Measurements from ENCODE around the gene BICC1. TPM values are rescaled to one million over a fixed set of nuclear protein-coding genes. Genes with fewer than 3 reads are reported as not detected.

Gene BICC1
- total RNA-seq, 1 donor from 2014 or later, result 41.0 TPM

GRCh38 chr10:58648131-58648530 is 135.5 kb downstream of the BICC1 start:
- TF ChIP-seq CTCF (IDR thresholded peaks at IDR 0.05), result no peak
- DNase-seq (ENCODE audit: extremely low spot score, unreplicated experiment), result no peak
- H3K4me3 Mint-ChIP-seq (ENCODE audit: unreplicated experiment), result no peak overlapping the region
- H3K9me3 Mint-ChIP-seq (ENCODE audit: unreplicated experiment), result no peaks in the 10 kb centered on the region
- peak overlapping the region; percentile 74 for H3K27ac Mint-ChIP-seq (ENCODE audit: unreplicated experiment)
- peaks cover 81% of the 10 kb centered on the region for H3K4me1 Mint-ChIP-seq (ENCODE audit: unreplicated experiment)
- H3K27me3 Mint-ChIP-seq (ENCODE audit: unreplicated experiment), result no peaks in the 10 kb centered on the region
- H3K36me3 Mint-ChIP-seq (ENCODE audit: unreplicated experiment), result peaks cover 3% of the 10 kb centered on the region

GRCh38 chr10:58651040-58651439 is 138.4 kb downstream of the BICC1 start:
- no peak for TF ChIP-seq CTCF (IDR thresholded peaks at IDR 0.05)
- H3K9me3 Mint-ChIP-seq (ENCODE audit: unreplicated experiment), result no peaks in the 10 kb centered on the region

GRCh38 chr10:58651742-58652141 is 139.1 kb downstream of the BICC1 start:
- Mint-ChIP-seq H3K27me3 (ENCODE audit: unreplicated experiment) (no peaks in the 10 kb centered on the region), H3K4me3 (ENCODE audit: unreplicated experiment) (no peak overlapping the region), H3K9me3 (ENCODE audit: unreplicated experiment) (no peaks in the 10 kb centered on the region), H3K27ac (ENCODE audit: unreplicated experiment) (peak overlapping the region; percentile 93), H3K36me3 (ENCODE audit: unreplicated experiment) (peaks cover 4% of the 10 kb centered on the region), H3K4me1 (ENCODE audit: unreplicated experiment) (peaks cover 56% of the 10 kb centered on the region)
- DNase-seq (ENCODE audit: extremely low spot score, unreplicated experiment), result no peak
- no peak for TF ChIP-seq CTCF (IDR thresholded peaks at IDR 0.05)

More at GRCh38 chr10:58651040-58651439, 138.4 kb downstream of the BICC1 start:
- Mint-ChIP-seq H3K36me3 (ENCODE audit: unreplicated experiment) (peaks cover 3% of the 10 kb centered on the region), H3K27me3 (ENCODE audit: unreplicated experiment) (no peaks in the 10 kb centered on the region), H3K4me3 (ENCODE audit: unreplicated experiment) (peak overlapping the region; percentile 40), H3K4me1 (ENCODE audit: unreplicated experiment) (peaks cover 62% of the 10 kb centered on the region), H3K27ac (ENCODE audit: unreplicated experiment) (peak overlapping the region; percentile 93)
- DNase-seq (ENCODE audit: extremely low spot score, unreplicated experiment), result no peak

GRCh38 chr10:58653139-58653538 is 140.5 kb downstream of the BICC1 start:
- Mint-ChIP-seq H3K4me1 (ENCODE audit: unreplicated experiment) (peaks cover 43% of the 10 kb centered on the region), H3K27me3 (ENCODE audit: unreplicated experiment) (no peaks in the 10 kb centered on the region)
- no peak for DNase-seq (ENCODE audit: extremely low spot score, unreplicated experiment)

More at GRCh38 chr10:58653139-58653538, 140.5 kb downstream of the BICC1 start:
- TF ChIP-seq CTCF (IDR thresholded peaks at IDR 0.05), result no peak
- Mint-ChIP-seq H3K27ac (ENCODE audit: unreplicated experiment) (peak overlapping the region; percentile 23), H3K4me3 (ENCODE audit: unreplicated experiment) (no peak overlapping the region), H3K36me3 (ENCODE audit: unreplicated experiment) (peaks cover 9% of the 10 kb centered on the region), H3K9me3 (ENCODE audit: unreplicated experiment) (no peaks in the 10 kb centered on the region)

All from osteocyte (in vitro differentiated cells).